ENCODE data around the gene SPOCD1.

Gene SPOCD1

GRCh38 chr1:31799895-31800673 is 15.7 kb downstream of the SPOCD1 start:
- no peak for DNase-seq

- no peak for DNase-seq
These were observed 16.5 kb downstream of the SPOCD1 start for GRCh38 chr1:31799196-31799894.

GRCh38 chr1:31798433-31799195 is 17.2 kb downstream of the SPOCD1 start:
- no peak for DNase-seq

- no peak for DNase-seq
These were observed 17.8 kb downstream of the SPOCD1 start for GRCh38 chr1:31798086-31798432.

GRCh38 chr1:31797216-31797615 is 18.6 kb downstream of the SPOCD1 start:
- DNase-seq = no peak

- no peak for DNase-seq
These were observed 19.1 kb downstream of the SPOCD1 start for GRCh38 chr1:31796707-31797106.

- DNase-seq = no peak
These were observed 19.8 kb downstream of the SPOCD1 start for GRCh38 chr1:31795801-31796621.

GRCh38 chr1:31795096-31795675 is 20.6 kb downstream of the SPOCD1 start:
- no peak for DNase-seq

GRCh38 chr1:31793586-31794285 is 22.1 kb downstream of the SPOCD1 start:
- no peak for DNase-seq

GRCh38 chr1:31793086-31793485 is 22.7 kb downstream of the SPOCD1 start:
- DNase-seq = no peak

GRCh38 chr1:31792541-31792940 is 23.3 kb downstream of the SPOCD1 start:
- DNase-seq = peak; percentile 2

- DNase-seq = peak; percentile 5
These were observed 23.7 kb downstream of the SPOCD1 start for GRCh38 chr1:31792116-31792515.

GRCh38 chr1:31791131-31791858 is 24.5 kb downstream of the SPOCD1 start:
- DNase-seq = peak; percentile 7

GRCh38 chr1:31790641-31791091 is 25.2 kb downstream of the SPOCD1 start:
- DNase-seq = peak; percentile 7

- DNase-seq = no peak
These were observed 25.7 kb downstream of the SPOCD1 start for GRCh38 chr1:31790140-31790539.

- peak; percentile 98 for DNase-seq
These were observed 26.4 kb downstream of the SPOCD1 start for GRCh38 chr1:31789259-31790065.

GRCh38 chr1:31788825-31789256 is 27.0 kb downstream of the SPOCD1 start:
- DNase-seq = no peak

GRCh38 chr1:31788138-31788824 is 27.5 kb downstream of the SPOCD1 start:
- peak; percentile 89 for DNase-seq

- peak; percentile 2 for DNase-seq
These were observed 28.1 kb downstream of the SPOCD1 start for GRCh38 chr1:31787786-31788137.
